IPS DF 6.9 (cell line): Measurements from ENCODE around the gene FDX2.

Experiments used
- DNase-seq: peaks from one replicate; pipeline ENCODE4 v3.0.0-alpha.2; 2013; ENCODE audit warnings: low read depth, low spot score
- H3K27ac ChIP-seq: one replicate; pipeline ENCODE4 v1.5.1; 2013; ENCODE audit warnings: low read length, control low read depth
- H3K27me3 ChIP-seq: 2 replicates; pipeline ENCODE4 v1.6.1; 2013; ENCODE audit warnings: mild to moderate bottlenecking, low read length; ENCODE audit not compliant: control insufficient read depth, insufficient read depth
- H3K36me3 ChIP-seq: 2 replicates; pipeline ENCODE4 v1.6.1; 2013; ENCODE audit warnings: low read length; ENCODE audit not compliant: control insufficient read depth, insufficient read depth
- H3K4me1 ChIP-seq: 2 replicates; pipeline ENCODE4 v1.6.1; 2013; ENCODE audit warnings: low read length; ENCODE audit not compliant: control insufficient read depth, insufficient read depth
- H3K4me3 ChIP-seq: 2 replicates; pipeline ENCODE4 v1.5.1; 2013; ENCODE audit warnings: mild to moderate bottlenecking, low read length
- H3K9me3 ChIP-seq: 2 replicates; pipeline ENCODE4 v1.6.1; 2013; ENCODE audit warnings: low read length, inconsistent platforms; ENCODE audit not compliant: control insufficient read depth, insufficient read depth
- WGBS: extraction: QIAGEN DNeasy Blood & Tissue Kit; methylation state at CpG from one replicate; pipeline ENCODE4 v1.1.7; 2013; ENCODE audit warnings: mixed read lengths, missing lambda C conversion rate; ENCODE audit not compliant: insufficient read length, insufficient coverage; 5-methylcytosine and 5-hydroxymethylcytosine counted together

FDX2 gene

DNA sequence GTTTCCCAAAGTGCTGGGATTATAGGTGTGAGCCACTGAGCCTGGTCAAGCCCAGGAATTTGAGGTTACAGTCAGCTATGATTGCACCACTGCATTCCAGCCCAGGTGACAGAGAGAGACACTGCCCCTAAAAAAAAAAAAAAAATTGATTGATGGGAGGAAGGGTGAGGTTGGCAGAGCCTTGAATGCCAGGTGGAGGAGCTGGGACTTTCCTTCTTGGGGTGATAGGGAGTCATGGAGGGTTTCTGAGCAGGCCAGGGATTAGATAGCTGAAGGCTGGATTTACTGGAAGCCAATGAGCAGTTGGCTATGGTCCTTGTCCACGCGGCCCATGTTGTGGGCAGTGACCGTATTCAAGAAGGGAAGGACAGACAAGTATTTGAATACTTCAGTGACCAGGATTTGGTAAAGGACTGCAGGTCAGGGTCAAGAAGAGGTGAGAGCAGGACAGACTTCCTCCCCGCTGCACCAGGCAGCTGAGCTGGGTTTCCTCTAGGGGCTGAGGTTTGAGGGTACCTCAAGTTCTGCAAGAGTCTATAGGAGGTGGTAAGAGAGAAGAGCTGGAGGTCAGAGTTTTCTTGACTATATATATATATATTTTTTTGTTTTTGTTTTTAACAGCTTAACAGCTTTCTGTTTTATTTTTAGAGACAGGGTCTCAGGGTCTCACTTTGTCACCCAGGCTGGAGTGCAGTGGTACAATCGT, 35.9 kb downstream of the FDX2 start:
- no peak for DNase-seq
- Histone ChIP-seq H3K36me3 (no peaks in the 10 kb centered on the region), H3K4me3 (no peak overlapping the region), H3K27ac (no peak overlapping the region), H3K9me3 (no peaks in the 10 kb centered on the region), H3K27me3 (no peaks in the 10 kb centered on the region), H3K4me1 (peaks cover 2% of the 10 kb centered on the region)
- no CpG with 5 or more reads among the region's 5 CpGs for WGBS

GRCh38 chr19:10278935-10279334, 36.9 kb downstream of the FDX2 start:
- DNase-seq, result no peak
- WGBS, result no CpG with 5 or more reads among the region's 1 CpG
- Histone ChIP-seq H3K9me3 (no peaks in the 10 kb centered on the region), H3K27ac (no peak overlapping the region), H3K27me3 (no peaks in the 10 kb centered on the region), H3K4me3 (no peak overlapping the region), H3K36me3 (no peaks in the 10 kb centered on the region), H3K4me1 (peaks cover 2% of the 10 kb centered on the region)

DNA sequence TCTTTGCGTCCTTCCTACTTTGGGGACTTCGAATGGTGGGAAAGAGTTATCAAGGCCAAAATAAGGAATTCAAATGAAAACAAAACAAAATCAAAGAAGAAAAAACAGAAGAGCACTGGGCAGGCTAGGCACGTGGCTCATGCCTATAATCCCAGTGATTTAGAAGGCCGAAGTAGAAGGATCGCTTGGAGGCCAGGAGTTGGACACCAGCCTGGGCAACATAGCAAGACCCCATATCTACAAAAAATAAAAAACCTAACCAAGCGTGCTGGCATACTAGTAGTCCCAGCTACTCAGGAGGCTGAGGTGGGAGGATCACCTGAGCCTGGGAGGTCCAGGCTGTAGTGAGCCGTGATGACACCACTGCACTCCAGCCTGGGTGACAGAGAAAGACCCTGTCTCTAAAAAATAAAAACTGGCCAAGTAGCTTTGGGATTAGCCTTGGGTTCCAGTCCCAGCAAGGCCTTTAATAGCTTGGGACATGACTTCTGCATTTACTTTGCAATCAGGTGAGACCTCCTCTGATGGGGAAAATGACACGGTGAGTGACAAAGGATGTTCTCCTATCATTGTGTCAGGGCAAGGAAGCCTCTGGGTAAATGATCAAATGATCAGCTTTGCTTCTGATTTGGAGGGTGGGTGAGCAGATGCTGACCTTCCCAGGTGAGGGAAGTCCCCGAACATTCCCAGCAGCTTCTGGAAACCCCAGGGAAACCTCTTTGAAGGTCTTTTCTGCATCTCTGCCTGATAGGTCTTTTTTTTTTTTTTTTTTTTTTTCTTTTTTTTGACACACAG, 37.8 kb downstream of the FDX2 start:
- no peaks in the 10 kb centered on the region for H3K9me3 ChIP-seq
- H3K36me3 ChIP-seq, result no peaks in the 10 kb centered on the region
- H3K27ac ChIP-seq, result no peak overlapping the region
- no peak overlapping the region for H3K4me3 ChIP-seq
- no peaks in the 10 kb centered on the region for H3K4me1 ChIP-seq
- WGBS, result no CpG with 5 or more reads among the region's 9 CpGs
- no peak for DNase-seq
- H3K27me3 ChIP-seq, result no peaks in the 10 kb centered on the region

DNA sequence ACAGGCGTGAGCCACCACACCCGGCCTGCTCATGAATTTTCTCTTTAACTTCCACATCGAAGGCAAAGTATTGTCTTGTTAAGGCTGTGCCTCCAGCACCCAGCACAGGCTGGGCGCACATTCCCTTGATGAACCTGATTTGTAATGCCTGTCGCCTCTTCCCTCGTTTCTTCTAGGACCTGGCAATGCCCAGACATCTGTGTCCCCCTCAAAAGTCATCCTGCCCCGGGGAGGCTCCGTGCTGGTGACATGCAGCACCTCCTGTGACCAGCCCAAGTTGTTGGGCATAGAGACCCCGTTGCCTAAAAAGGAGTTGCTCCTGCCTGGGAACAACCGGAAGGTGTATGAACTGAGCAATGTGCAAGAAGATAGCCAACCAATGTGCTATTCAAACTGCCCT, 41.2 kb downstream of the FDX2 start:
- no CpG with 5 or more reads among the region's 10 CpGs for WGBS
- H3K27ac ChIP-seq, result no peak overlapping the region
- no peaks in the 10 kb centered on the region; the same call in 1 of the 2 replicates for H3K36me3 ChIP-seq
- H3K9me3 ChIP-seq, result no peaks in the 10 kb centered on the region
- peaks cover 10% of the 10 kb centered on the region for H3K27me3 ChIP-seq
- no peak overlapping the region for H3K4me3 ChIP-seq
- DNase-seq, result no peak
- peaks cover 4% of the 10 kb centered on the region; the same call in 1 of the 2 replicates for H3K4me1 ChIP-seq

DNA sequence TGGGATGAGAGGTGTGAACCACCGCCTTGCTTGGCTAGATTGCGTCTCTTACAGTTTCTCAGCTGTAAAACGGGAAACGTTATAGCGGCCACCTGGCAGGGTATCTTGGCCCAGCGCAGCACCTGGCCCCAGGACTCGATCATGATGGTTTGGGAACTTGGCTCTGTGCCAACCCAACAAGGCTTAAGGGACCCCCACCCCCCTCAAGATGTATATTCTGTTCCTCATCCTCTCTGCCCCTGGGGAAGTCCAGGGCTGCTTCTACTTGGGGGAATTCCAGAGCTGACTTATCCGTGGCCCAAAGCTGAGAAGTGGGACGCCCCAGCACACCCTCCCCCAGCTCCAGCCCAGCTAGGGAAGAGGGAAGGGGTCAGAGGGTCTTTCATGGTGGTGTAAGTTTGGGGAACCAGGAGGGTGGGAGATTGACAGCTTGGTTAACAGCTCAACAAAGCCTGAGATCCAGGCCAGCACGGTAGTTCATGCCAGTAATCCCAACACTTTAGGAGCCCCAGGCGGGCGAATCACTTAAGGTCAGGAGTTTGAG, 44.2 kb downstream of the FDX2 start:
- WGBS, result no CpG with 5 or more reads among the region's 12 CpGs
- no peak for DNase-seq
- no peak overlapping the region for H3K4me3 ChIP-seq

GRCh38 chr19:10270616-10271394, 45.0 kb downstream of the FDX2 start, which contains the start of gene ICAM1:
ICAM1 (plus strand) TSS chr19:10271120; CDS start chr19:10271160, 40 bp downstream.
- Histone ChIP-seq H3K36me3 (no peaks in the 10 kb centered on the region; the same call in 1 of the 2 replicates), H3K4me1 (peaks cover 4% of the 10 kb centered on the region; the same call in 1 of the 2 replicates), H3K27ac (no peak within 1 kb of the TSS), H3K27me3 (peaks cover 10% of the 10 kb centered on the region), H3K4me3 (peak within 1 kb of the TSS; percentile 35; the same call in 1 of the 2 replicates), H3K9me3 (no peaks in the 10 kb centered on the region)
- no peak for DNase-seq
- whole genome bisulfite sequencing, result no CpG with 5 or more reads among the region's 51 CpGs

More for the DNA sequence above, 44.2 kb downstream of the FDX2 start:
- Histone ChIP-seq H3K27me3 (peaks cover 10% of the 10 kb centered on the region), H3K4me1 (peaks cover 4% of the 10 kb centered on the region; the same call in 1 of the 2 replicates), H3K36me3 (no peaks in the 10 kb centered on the region; the same call in 1 of the 2 replicates), H3K27ac (no peak overlapping the region), H3K9me3 (no peaks in the 10 kb centered on the region)

DNA sequence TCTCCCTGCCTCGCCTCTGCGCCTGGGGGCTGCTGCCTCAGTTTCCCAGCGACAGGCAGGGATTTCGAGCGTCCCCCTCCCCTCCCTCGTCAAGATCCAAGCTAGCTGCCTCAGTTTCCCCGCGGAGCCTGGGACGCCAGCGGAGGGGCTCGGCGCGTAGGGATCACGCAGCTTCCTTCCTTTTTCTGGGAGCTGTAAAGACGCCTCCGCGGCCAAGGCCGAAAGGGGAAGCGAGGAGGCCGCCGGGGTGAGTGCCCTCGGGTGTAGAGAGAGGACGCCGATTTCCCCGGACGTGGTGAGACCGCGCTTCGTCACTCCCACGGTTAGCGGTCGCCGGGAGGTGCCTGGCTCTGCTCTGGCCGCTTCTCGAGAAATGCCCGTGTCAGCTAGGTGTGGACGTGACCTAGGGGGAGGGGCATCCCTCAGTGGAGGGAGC, 45.6 kb downstream of the FDX2 start:
- Histone ChIP-seq H3K9me3 (no peaks in the 10 kb centered on the region), H3K27ac (no peak overlapping the region), H3K4me3 (peak overlapping the region; percentile 35; the same call in 1 of the 2 replicates), H3K4me1 (peaks cover 4% of the 10 kb centered on the region; the same call in 1 of the 2 replicates), H3K27me3 (peaks cover 10% of the 10 kb centered on the region), H3K36me3 (no peaks in the 10 kb centered on the region; the same call in 1 of the 2 replicates)
- no peak for DNase-seq
- no CpG with 5 or more reads among the region's 37 CpGs for WGBS

DNA sequence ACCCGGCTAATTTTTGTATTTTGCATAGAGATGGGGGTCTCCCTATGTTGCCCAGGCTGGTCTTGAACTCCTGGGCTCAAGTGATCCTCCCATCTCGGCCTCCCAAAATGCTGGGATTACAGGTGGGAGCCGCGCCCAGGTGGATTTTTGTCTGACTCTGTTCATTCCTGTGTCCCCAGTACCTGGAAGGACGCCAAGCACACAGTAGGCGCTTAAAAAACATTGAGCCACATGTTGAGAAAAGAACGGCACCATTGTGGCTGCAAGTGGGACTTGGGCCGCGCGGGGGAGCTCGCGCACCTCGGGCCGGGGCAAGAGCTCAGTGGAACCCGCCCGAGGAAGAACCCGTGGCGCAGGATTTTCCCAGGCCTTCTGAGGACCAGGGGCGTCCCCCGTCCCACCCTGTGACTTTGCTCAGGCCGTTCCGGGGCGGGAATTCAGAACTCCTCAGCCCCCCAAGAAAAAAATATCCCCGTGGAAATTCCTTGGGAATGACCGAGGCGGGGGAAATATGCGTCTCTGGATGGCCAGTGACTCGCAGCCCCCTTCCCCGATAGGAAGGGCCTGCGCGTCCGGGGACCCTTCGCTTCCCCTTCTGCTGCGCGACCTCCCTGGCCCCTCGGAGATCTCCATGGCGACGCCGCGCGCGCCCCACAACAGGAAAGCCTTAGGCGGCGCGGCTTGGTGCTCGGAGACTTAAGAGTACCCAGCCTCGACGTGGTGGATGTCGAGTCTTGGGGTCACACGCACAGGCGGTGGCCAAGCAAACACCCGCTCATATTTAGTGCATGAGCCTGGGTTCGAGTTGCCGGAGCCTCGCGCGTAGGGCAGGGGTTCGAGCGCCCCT, 46.3 kb downstream of the FDX2 start:
- no CpG with 5 or more reads among the region's 59 CpGs for WGBS
- no peak for DNase-seq
- peaks cover 10% of the 10 kb centered on the region for H3K27me3 ChIP-seq
- H3K36me3 ChIP-seq, result no peaks in the 10 kb centered on the region; the same call in 1 of the 2 replicates
- H3K4me3 ChIP-seq, result peak overlapping the region; percentile 13; the same call in 1 of the 2 replicates
- H3K9me3 ChIP-seq, result no peaks in the 10 kb centered on the region
- H3K27ac ChIP-seq, result no peak overlapping the region
- peaks cover 4% of the 10 kb centered on the region; the same call in 1 of the 2 replicates for H3K4me1 ChIP-seq

- Histone ChIP-seq H3K27ac (no peak overlapping the region), H3K4me1 (peaks cover 4% of the 10 kb centered on the region; the same call in 1 of the 2 replicates), H3K4me3 (no peak overlapping the region), H3K9me3 (no peaks in the 10 kb centered on the region), H3K27me3 (peaks cover 10% of the 10 kb centered on the region), H3K36me3 (no peaks in the 10 kb centered on the region; the same call in 1 of the 2 replicates)
- no peak for DNase-seq
- WGBS, result no CpG with 5 or more reads among the region's 6 CpGs
These were observed 47.7 kb downstream of the FDX2 start for GRCh38 chr19:10268071-10268470.
